Heart left ventricle (tissue), 13 donors: ENCODE data around the gene XG.

Experiments
- CTCF ChIP-seq, 12 donors: fragments of 200-600 bp; sonication (generic) in 4 of 12; IDR thresholded peaks; one replicate each; pipeline versions ENCODE4 v1.5.0 to v1.8.0; 2018 to 2022; ENCODE audit warnings: antibody characterized with exemption in 12 of 12, mild to moderate bottlenecking in 5 of 12
- POLR2A ChIP-seq, 2 donors: fragments of 450-650 bp; IDR thresholded peaks; one replicate each; pipeline ENCODE4 v1.6.1; 2017; ENCODE audit warnings: antibody characterized with exemption in 2 of 2, mild to moderate bottlenecking in 2 of 2, moderate library complexity in 2 of 2
- donor health status: ischemic (EF 13 %, LVEDD 7.1; RV severe dilation, severe dysfunction).
- donor health status: DM: no; HTN: yes; CAD: no.
- donor health status: DM: no; HTN: no; CAD: no.
- donor health status: ischemic (EF 25% LVEDD 6.9; RV normal size, moderate dysfunction).
- donor health status: ischemic (EF 25% LVEDD 5.7; RV mildly dilated, moderate dysfunction).
- donor health status: ischemic (EF 35%, LVEDD 5.7; RV mildly dilated, moderate dysfunction).
- donor health status: nonischemic (EF 11% LVEDD 7.7; RV severe dilation, severe dysfunction).
- donor health status: DM: yes; HTN: yes; CAD: no.
- donor health status: PGD.
- donor health status: ischemic (EF 29% LVEDD 5.4; RV normal size, mild dysfunction).
- donor health status: nonischemic (EF 23%, LVEDD 6.1; RV moderate dilation, normal function).

DNA sequence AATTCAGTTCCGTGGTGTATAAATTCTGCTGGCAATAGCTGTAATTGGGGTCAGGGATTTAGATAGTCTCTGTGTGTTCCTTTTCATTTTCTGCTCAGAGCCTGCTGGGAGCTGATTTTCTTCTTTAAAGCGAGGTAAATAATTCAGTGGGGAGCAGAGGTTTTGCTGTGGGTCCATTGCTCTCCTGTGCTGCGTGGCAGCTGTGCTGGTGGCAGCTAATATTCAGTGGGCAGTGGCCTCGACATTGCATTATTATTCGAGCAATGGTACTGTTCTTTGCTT, 13.7 kb downstream of the XG start:
- TF ChIP-seq CTCF (IDR thresholded peaks at IDR 0.05) (no peak), POLR2A (IDR thresholded peaks at IDR 0.05) (no peak)
